ENCODE data around the gene INPP5D.
"Not testable (repeated sequence)": the region's sequence is repeated elsewhere in the genome, so short reads cannot be mapped to it uniquely, and the experiment has no call there.

INPP5D gene

DNA sequence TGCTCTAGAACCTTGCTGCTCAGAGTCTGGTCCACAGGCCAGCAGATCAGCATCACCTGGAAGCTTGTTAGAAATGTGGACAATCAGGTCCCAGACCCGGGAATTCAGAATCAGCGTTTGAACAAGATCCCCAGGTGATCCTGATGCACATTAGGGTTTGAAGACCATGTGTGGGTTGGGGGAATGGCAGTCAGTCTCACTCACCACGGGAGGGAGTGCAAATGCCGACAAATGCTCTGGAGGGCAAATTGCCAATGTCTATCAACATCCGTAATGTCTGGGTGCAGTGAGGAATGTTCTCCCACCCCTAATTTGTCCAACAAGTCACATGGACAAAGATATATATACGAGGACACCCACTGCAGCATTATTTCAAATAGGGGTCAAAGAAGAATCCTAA, 34.5 kb downstream of the INPP5D start:
- no peak for DNase-seq

DNA sequence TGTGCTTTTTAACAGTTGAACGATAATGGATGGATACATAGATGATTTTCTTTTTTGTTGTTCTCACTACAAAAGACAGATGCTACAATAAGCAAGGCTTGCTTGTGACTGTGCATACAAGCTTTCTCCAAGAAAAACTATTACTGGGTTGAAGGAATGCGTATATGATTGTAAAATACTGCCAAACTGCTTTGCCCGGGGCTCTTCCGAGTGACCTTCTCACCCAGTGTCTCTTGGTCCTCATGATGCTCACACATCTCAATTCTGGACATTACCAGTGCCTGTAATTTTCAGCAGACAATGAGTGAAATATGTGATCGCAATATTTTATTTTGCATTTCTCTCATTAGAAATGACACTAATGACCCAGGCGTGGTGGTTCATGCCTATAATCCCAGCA, 35.9 kb downstream of the INPP5D start:
- no peak for DNase-seq

DNA sequence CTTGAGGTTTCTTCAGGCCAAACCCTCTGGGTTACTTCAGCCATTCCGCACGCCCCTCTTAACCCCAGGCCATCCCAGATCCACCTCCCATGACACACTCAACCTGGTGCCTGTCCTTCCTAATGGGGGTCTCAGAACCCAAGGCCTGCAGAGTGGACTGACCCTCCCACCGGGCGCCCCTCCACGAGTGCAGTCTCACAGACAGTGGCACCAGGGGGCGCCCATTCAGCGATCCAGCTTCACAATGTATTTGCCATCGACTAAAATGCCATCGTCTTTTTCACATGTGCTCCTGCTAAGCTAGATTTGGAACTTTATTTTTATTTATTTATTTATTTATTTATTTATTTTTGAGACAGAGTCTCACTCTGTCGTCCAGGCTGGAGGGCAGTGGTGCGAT, 38.5 kb downstream of the INPP5D start:
- no peak for DNase-seq

DNA sequence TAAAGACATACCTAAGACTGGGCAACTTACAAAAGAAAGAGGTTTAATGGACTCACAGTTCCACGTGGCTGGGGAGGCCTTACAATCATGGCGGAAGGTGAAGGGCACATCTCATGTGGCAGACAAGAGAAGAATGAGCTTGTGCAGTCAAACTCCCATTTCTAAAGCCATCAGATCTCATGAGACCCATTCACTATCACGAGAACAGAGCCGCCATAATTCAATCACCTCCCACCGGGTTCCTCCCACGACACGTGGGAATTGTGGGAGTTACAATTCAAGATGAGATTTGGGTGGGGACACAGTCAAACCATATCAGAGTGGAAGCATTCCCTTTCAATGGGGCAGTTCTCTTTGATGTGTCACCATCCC, 39.7 kb downstream of the INPP5D start:
- DNase-seq: not testable (repeated sequence)

DNA sequence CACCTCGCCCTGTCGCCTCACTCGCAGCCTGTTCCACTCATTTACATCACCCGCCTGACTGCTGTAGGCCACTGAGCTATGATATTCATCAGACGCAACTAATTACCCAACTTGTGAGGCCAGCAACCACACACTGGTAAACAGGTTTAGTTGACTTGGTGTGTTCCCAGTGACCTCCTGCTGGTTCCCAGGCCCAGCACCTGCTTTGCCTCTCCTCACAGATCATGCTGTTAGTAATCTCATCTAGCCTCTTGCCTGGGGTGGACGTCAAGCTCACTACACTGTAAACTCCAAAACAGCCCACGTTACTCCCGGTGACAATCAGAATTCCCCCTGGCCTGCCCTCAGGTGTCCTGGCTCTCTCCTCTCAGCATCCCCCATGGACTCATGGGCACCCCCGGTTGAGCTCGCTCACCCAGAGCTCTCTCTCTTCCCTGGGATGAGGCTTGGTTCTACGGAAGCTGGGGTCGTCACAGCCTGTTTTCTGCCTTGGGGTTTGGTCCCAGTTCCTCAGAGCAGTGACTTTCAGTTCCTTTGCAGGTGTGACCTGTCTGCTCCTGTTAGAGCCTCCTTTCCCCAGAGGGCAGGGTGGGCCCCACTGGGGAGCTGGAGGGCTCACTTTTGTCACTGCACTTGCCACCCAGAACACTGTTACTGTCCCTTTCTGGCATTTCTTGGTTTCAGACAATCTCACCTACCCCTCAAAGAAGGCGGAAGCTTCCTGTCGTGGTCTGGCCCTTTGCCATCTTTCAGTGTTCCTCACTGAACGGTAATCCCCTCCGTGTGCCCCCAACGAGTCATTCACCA, 40.3 kb downstream of the INPP5D start:
- DNase-seq: peak in 1 of 4 experiments; percentile 17

DNA sequence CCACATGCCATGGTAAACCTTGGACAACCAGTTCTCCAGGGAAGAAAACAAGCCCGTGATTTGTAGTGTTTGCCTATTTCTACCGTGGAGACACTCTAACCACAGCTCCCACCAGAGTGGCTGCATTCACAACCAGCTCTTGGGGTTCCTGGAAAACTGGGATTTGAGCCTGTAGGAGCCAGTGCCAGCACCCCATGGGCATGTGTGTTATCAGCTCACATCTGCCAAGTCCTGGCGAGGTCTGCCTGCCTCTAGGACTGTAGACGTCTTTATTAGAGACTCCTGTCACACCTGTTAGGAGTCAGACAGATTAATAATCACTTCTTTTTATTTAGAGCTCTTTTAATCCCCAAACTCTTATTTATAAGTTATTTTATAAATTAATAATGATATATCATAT, 41.0 kb downstream of the INPP5D start:
- no peak for DNase-seq

DNA sequence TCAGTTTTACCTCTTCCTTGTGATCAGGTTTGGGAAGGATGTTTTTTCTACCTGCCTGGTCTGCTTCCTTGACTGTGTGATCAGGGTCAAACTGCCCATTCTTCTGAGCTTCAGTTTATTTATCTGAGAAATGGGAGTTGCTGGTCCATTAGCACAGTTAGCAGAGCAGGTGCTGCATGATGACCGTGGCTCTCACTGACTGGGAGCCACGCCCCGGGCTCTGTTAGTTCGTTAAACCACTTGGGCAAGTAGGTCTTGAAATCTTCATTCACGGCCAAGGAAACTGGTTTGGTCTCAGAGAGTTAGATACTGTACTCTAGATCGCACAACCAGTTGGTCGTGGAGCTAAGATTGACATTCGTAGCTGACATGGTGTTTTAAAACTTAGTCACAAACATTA, 41.7 kb downstream of the INPP5D start:
- no peak for DNase-seq

DNA sequence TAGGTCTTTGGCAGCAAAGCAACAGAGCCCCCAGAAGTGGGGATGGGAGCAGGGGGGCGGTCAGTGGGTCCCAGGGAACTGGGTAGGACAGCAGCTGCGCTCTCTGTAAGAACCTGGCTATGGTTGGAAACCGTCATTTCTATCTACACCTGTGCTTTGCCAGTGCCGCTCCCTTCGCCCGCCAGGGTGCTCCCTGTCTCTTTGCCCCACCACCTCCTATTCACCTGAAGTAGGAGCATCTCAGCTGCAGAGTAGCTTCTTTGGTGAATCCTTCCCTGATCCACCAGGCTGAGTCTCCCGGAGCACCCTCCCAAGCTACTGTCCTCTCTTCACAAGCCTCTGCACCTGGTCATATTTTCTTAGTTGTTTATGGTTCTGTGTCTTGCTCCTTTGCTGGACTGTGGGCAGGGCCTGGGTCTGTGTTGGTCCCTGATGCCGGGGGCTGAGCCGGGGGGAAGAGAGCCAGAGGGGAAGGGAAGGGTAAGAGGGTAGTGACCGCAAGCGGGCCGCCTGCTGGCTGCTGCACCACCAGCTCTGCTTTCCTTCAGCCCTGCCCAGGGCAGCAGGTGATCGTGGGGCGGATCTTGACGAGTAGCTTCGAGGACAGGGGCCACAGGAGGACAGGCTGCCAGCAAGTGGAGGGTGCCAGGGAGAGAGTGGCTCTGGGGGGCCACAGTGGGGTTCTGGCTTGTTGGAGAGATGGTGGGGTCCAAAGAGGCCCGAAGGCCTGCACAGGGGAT, 45.2 kb downstream of the INPP5D start:
- DNase-seq: no peak

DNA sequence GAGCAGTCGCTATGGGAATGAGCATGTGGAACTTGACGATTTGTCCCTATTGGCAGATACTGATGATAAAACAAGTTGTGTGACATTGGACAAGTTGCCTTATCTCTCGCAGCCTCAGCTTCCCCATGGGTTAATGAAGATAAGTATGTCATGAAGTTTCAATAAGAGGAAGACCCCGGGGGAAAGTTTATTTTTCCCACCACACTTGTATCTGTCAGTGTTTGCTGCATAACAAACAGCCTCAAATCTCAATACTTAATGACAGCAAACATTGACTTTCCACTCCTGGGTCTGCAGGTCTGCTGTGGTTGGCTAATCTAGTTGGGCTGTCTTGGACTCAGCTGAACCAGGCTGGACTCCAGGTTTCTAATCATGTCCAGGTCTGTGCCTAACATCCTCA, 45.8 kb downstream of the INPP5D start:
- DNase-seq: no peak

DNA sequence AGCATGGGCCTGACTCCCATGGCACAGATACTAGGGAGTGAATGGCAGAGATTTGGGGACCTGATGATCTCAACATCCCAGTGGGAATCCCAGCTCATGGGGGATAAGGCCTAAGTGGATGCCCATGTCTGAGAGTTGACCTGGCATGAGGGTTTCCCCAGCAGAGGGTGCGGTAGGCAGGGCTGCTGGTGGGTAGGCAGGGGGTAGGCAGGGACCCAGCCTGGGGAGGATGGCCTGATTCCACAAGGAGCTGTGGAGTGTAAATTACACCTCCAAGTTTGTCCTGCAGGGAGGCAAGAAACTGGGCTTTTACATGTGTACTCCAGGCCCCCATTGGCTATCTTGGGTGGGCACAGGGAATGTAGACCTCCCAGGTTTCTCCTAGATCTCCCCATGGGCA, 46.9 kb downstream of the INPP5D start:
- DNase-seq: no peak

DNA sequence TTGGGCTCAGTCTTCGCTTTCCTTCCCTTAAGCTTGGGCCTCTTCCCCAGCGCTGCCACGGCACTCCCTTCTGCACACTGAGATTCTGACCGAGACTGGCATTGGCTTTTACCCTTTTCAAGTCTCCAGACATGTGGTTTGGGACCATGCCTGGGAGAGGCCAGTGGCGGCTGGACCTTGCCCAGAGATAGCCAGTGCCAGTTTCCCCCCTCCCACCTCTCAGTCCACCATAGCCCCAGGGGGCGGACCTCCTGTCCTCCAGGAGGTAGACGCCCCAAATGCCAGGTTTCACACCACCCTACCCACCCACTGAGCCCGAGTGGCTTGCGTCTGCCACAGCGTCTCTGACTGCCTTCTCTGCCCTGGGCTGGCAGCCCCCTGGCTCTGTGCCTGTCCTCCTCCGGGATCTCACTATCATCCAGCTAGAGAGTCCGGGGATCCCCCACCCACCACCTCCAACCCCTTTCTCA, 47.7 kb downstream of the INPP5D start:
- no peak for DNase-seq

DNA sequence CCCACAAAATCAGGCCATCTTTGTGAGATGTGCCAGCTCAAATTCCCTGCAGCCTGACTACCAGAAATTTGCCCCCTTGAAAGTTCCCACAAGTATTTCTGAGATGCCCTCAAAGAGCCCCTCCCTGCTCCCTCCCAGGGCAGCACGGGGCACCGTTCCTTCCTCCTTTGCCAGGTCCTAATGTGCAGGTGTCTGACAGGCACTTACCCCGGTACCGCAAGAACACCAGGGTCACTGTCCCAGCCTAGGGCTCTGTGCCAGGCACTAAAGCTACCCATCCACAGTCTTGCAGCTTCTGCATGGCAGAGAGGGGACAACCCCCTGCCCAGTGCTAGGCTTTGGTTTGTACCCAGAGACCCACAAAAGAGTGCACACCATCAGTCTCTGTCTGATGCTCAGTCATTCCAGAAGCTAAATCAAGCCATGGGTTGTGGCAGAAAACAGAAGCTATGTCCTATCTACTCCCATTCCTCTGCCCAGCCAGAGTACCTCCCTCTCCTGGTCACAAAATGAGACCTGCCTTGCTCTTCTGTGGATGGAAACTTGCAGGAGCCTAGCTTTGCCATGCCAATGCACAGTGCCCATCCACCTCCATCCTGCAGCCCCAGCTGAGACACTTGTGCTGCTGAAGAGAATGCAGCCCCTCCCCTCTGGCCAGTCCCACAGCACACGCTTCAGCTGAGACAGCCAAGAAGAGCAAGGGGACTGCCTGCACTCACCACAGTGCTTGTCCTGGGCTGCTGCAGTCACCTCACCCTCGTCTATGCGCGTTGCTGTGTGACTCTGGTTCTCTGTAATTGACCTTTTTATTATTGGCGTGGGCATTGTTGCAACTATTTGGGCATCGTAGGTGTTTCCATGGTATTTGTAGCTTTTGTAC, 48.7 kb downstream of the INPP5D start:
- DNase-seq: no peak

DNA sequence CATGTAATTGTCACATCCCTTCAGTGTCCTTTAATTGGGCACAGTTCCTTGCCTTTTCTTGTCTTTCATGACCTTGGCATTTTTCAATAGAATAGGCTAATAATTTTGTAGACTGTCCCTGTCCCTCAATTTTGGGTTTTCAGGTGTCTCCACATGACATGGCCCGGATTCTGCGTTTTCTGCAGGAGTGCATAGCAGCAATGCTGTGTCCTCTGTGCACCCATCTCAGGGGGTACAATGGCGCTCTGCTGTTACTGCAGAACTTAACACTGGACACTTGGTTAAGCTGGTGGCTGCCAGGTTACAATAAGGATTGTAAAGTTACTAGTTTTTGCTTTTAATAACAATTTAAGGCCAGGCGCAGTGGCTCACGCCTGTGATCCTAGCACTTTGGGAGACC, 51.3 kb downstream of the INPP5D start:
- DNase-seq: no peak

DNA sequence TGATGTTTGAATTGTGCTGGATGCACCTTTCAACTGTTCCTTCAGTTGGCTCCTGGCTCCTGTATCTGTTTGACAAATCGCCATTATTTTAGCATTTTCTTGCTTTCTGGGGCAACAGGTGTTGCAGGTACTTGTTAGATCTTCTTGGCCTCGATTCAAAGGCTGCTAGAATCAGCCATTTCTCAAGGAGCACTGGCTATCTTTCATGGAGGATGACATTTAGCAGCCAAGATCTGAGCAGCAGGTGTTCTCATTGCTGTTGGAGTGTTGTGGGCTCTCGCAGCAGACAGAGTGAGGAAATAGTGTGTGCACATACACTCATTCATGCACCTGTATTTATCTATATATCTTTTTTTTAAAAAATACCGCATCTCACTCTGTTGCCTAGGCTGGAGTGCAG, 52.2 kb downstream of the INPP5D start:
- DNase-seq: no peak

DNA sequence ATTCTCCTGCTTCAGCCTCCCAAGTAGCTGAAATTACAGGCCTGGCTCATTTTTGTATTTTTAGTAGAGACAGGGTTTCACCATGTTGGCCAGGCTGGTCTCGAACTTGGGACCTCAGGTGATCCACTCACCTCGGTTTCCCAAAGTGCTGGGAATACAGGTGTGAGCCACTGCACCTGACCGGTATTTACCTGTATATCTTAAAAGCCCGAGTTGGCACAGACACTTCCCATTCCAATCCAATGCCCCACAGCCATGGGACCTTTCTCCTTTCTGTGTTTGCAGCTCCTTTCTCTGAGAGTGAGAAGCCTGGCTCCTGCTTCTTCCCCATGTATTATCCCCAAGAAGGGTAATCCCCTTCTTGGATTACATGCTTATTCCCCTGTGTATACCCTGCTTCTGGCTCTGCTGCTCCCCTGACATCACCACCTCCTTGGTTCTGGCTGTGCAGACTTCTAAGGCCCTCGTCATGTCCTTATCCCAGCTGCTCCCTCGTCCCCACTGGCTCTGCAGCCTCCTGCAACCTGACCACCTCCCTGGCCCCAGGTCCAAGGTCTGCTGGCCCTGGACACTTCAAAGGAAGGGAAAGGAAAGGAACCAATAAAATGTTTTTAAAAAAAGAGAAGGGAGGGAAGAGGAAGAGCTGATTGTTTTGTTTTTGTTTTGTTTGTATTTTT, 52.8 kb downstream of the INPP5D start:
- DNase-seq: no peak

DNA sequence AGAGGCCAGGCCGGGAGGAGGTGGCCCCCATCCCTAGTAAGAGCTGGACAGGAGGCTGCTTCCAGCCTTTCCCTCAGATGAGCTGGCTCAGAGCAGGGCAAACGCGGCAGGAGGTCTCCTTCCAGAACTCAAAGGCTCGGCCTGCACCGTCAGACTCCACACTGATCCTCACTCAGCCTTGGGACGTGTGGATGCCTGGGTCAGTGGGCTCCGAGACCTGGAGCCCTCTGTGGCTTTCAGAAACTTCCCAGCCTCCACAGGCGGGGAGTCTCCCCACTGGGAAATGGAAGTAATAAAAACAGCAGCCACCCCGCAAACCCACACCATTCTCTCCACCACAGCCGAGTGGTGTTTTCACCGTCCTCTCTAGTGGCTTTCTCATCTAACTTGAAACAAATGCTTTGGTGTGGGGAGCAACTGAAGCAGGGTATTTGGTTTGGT, 54.3 kb downstream of the INPP5D start:
- DNase-seq: no peak

DNA sequence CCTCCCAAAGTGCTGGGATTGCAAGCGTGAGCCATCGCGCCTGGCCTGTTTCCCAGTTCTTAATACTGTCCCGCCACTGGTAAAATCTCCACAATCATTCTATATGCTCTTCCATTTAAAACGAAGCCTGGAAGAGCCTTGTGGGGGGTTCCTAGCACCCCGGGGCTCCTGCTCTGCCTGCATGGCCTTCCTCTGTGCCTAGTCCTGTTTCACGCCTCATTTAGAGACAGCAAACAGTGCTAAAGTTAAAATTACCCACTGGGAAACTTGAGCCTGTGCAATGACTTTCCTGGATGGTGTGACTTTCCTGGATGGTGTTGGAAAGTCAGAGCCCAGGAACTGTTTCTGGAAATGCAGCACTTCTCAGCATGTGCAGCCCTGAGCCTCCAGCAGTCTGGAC, 55.0 kb downstream of the INPP5D start:
- DNase-seq: no peak

DNA sequence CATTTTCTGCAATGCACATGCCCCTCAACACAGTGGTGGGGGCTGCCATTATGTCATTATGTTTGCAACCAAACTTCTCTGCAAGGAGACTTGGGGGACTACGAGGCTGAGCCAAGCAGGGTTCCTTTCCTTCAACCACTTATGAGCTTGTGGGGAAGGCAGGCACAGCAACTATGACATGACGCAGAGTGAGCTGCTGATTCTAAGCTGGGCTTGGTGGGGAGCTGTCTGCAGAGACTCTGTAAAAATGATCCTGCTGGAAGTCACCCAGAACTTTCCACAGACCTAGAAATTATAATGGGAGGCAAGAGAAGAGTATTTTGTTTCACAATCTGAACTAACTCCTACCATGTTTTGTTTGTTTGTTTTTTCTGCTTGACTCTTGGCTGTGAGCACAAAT, 55.6 kb downstream of the INPP5D start:
- DNase-seq: no peak

DNA sequence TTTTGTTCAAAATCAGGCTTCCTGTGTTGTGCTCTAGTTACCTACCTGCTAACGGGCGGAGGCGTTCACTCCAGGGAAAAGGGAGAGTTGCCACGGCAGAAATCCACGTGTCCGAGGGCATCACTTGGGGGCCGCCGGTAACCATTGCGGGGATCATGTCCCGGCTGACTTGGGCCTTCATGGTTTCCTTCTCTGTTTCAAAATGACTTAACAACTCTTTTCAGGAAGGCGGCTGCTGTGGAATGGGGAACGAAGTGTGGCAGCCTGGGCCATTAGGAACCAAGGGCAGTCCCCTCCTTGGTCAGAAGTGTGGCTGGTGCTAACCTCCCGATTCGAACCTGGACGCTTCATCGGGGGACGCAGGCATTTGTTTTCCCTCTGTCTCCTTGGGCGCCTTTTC, 56.8 kb downstream of the INPP5D start:
- peak; percentile 58 to 73 (median 64) for DNase-seq

DNA sequence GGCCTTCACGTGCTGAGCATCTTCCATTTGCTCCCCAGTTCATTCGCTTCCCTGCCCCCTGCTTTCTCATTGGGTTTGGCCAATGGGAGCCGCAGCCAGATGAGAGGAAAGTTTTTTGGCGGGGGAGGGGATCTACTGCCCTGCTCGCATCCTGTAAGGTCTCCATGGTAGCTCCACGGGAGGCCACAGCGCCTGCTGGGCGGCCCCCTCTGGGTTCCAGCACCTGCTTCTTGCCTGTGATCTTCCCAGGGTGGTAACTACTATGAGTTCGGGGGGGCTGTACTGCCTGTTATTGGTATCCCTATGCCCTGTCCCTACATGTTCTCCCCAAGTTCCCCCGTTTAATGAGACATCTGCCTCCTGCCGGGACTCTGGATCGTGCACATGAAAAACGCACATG, 57.2 kb downstream of the INPP5D start:
- DNase-seq: no peak

DNA sequence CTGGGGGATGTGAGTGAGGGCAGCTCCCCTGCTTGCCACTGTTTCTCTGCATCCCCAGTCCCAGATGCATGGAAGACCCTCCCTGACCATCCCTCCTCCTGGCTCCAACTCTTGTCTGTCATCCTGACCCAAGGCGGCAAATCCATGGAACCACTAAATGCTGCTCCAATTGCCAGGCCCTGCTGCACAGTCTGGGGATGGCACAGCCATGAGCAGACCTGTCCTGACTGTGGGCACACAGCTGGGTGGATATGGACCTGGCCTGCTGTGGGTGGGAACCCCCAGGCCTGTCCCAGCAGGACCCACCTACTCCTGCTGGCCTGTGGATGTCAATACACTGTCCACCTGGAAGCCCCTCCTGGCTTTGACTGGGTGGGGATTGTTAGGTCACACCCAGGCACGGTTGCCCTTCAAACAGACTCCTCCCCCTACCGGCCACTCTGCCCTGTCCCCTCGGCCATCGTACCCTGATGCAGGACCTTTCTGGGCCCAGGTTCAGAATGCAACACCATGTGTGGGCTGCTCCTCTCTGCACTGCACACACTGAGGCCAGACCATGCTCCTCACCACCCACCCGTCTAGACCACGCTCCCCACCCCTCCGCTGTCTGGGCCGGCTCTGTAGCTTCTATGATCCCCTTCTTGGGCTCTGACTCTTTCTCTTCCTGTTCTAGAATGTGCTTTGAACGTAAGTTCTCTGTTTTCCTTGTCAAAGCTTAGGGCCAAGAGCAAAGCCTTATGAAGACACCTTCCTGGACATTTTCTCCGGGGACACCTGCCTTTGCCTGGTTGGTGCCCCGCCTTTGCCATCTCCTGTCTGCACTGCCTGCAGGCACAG, 57.9 kb downstream of the INPP5D start:
- no peak for DNase-seq

DNA sequence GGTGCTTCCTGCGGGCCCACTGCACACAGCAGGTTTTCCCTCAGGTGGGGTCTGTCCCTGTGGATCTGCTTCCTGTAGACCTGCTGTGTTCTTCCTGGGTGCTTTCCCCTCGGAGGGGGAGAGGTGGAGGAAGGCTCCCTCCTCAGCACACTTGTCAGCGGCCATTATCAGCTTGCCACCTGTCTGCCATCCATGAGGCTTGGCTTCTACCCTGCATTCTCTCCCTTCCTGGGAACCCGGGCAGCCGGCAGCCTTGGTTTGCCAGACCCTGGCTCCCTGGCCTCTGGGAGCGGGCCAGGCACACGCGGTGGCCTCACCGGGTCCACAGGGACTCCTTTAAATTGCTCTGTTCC, 58.5 kb downstream of the INPP5D start:
- no peak for DNase-seq

All from suppressor macrophage (primary cell).